Measurements from ENCODE around the gene GPC5.
A peak's percentile ranks its signal among the peaks of the same experiment; 100 is the strongest.
"Not testable (repeated sequence)": the region's sequence is repeated elsewhere in the genome, so short reads cannot be mapped to it uniquely, and the experiment has no call there.

Gene GPC5

DNA sequence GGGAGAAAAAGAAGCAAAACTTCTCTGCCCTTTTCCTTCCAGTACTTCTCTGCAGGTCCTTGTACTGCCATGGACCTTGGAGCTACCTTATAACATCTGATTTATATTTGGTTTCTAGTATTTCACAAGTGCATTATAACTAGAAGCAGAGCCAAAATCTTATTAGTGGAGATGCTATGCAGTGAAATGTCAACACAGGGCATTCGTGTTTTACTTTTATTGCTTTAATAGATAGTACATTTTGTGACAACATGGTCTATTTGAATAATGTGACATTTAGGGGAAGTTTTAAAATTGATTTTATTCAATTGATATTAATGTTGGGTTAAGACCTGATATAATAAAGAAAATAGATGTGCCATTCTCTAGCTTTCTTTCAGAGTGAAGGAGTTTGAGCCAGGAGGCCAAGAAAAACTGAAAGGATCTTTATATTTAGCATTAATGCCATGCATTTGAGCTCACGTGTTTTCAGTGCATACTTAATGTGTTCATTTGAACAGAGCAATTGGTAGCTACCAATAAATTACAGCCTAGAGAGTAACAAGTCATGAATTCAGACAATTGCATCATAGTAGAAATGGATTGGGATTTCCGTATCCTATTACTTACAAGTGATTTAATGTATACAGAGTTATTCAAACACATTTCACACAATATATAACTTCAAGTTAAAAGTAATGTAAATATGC lies 863.8 kb downstream of the GPC5 start:
- Histone ChIP-seq H3K4me3 (ENCODE audit: low read length) (no peak overlapping the region), H3K9me3 (ENCODE audit: insufficient read depth, low read length) (no peaks in the 10 kb centered on the region), H3K79me2 (ENCODE audit: low read length) (no peaks in the 10 kb centered on the region), H4K20me1 (ENCODE audit: insufficient read depth, low read length) (no peaks in the 10 kb centered on the region), H3K9ac (ENCODE audit: low read length) (no peak overlapping the region), H3K36me3 (replicated peaks; ENCODE audit: low read depth, low read length) (peaks cover 15% of the 10 kb centered on the region), H3K27me3 (ENCODE audit: low read depth, low read length) (no peaks in the 10 kb centered on the region), H3K4me1 (ENCODE audit: low read length) (peaks cover 35% of the 10 kb centered on the region), H3K27ac (ENCODE audit: low read length) (no peak overlapping the region), H2AFZ (ENCODE audit: low read depth, low read length) (no peak overlapping the region), H3K4me2 (ENCODE audit: low read length) (no peak overlapping the region)
- TF ChIP-seq EZH2phosphoT487 (IDR thresholded peaks at IDR 0.05; ENCODE audit: low read depth) = no peak
- TF ChIP-seq, protein P1, sequence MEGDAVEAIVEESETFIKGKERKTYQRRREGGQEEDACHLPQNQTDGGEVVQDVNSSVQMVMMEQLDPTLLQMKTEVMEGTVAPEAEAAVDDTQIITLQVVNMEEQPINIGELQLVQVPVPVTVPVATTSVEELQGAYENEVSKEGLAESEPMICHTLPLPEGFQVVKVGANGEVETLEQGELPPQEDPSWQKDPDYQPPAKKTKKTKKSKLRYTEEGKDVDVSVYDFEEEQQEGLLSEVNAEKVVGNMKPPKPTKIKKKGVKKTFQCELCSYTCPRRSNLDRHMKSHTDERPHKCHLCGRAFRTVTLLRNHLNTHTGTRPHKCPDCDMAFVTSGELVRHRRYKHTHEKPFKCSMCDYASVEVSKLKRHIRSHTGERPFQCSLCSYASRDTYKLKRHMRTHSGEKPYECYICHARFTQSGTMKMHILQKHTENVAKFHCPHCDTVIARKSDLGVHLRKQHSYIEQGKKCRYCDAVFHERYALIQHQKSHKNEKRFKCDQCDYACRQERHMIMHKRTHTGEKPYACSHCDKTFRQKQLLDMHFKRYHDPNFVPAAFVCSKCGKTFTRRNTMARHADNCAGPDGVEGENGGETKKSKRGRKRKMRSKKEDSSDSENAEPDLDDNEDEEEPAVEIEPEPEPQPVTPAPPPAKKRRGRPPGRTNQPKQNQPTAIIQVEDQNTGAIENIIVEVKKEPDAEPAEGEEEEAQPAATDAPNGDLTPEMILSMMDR (IDR thresholded peaks at IDR 0.05; ENCODE audit: low read depth, low read length) = no peak

DNA sequence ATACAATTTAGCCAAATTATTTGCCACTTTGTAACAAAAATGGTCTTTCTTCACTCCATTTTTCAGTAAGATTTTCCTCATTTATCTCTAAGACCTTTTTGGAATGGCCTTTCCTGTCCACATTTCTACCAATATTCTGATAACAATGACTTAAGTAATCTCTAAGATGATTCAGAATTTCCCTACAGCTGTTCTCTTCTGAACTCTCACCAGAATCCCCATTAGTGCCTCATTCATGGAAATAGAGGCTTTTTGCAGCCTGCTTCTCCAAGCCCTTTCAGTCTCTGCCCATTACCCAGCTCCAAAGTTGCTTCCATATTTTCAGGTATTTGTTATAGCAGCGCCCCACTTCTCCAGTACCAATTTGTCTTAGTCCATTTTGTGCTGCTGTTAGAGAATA lies 867.0 kb downstream of the GPC5 start:
- Histone ChIP-seq H4K20me1 (ENCODE audit: insufficient read depth, low read length) (no peaks in the 10 kb centered on the region), H3K4me1 (ENCODE audit: low read length) (peaks cover 10% of the 10 kb centered on the region), H2AFZ (ENCODE audit: low read depth, low read length) (peak overlapping the region; percentile 10), H3K9ac (ENCODE audit: low read length) (no peak overlapping the region), H3K27ac (ENCODE audit: low read length) (no peak overlapping the region), H3K4me2 (ENCODE audit: low read length) (no peak overlapping the region), H3K4me3 (ENCODE audit: low read length) (no peak overlapping the region), H3K36me3 (replicated peaks; ENCODE audit: low read depth, low read length) (peaks cover 15% of the 10 kb centered on the region), H3K9me3 (ENCODE audit: insufficient read depth, low read length) (no peaks in the 10 kb centered on the region), H3K27me3 (ENCODE audit: low read depth, low read length) (no peaks in the 10 kb centered on the region), H3K79me2 (ENCODE audit: low read length) (no peaks in the 10 kb centered on the region)
- TF ChIP-seq, protein P1 (IDR thresholded peaks at IDR 0.05; ENCODE audit: low read depth, low read length) = no peak
- no peak for TF ChIP-seq EZH2phosphoT487 (IDR thresholded peaks at IDR 0.05; ENCODE audit: low read depth)

DNA sequence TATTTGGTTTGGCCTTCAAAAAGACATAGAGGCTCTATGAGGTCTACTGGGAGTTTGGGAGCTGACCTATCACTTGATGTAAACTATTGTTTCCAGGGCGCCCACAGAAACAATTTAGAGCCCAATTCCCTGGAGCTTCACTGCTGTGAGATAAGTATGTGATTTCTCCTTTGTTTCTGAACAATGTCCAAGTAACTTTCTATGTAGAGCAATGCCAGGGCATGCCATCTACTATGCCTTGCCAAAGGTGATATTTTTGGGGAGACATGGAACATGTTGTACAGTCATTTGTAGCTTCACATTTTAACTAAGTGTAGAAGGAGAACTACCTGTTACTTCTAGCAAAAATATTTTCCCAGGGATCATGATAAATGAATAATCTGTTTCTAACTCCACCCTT lies 872.6 kb downstream of the GPC5 start:
- H4K20me1 ChIP-seq (ENCODE audit: insufficient read depth, low read length) = no peaks in the 10 kb centered on the region
- H3K4me2 ChIP-seq (ENCODE audit: low read length) = no peak overlapping the region
- no peak for TF ChIP-seq EZH2phosphoT487 (IDR thresholded peaks at IDR 0.05; ENCODE audit: low read depth)
- TF ChIP-seq, protein P1 (IDR thresholded peaks at IDR 0.05; ENCODE audit: low read depth, low read length) = no peak
- no peaks in the 10 kb centered on the region for H3K36me3 ChIP-seq (replicated peaks; ENCODE audit: low read depth, low read length)
- no peaks in the 10 kb centered on the region for H3K9me3 ChIP-seq (ENCODE audit: insufficient read depth, low read length)
- H3K4me3 ChIP-seq (ENCODE audit: low read length) = no peak overlapping the region
- no peak overlapping the region for H3K9ac ChIP-seq (ENCODE audit: low read length)
- no peak overlapping the region for H3K27ac ChIP-seq (ENCODE audit: low read length)
- H2AFZ ChIP-seq (ENCODE audit: low read depth, low read length) = no peak overlapping the region
- no peaks in the 10 kb centered on the region for H3K4me1 ChIP-seq (ENCODE audit: low read length)
- no peaks in the 10 kb centered on the region for H3K79me2 ChIP-seq (ENCODE audit: low read length)
- H3K27me3 ChIP-seq (ENCODE audit: low read depth, low read length) = no peaks in the 10 kb centered on the region

DNA sequence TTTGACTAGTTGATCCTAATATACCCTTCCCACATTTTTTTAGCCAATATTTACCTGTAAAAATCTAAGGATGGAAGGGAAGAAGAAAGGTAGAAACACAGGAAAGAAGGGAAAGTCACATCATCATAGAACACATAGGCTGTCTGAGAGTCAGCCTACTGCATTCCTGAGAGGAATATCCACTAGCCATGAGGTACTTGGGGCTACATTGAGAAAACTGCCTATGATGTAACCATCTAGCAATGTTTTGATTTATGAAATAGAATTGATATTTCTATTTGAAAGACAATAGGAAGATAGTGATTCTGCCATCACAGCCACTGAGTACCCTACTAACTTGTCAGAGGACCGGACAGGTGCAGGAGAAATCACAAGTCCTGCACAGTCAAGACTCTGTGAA lies 873.8 kb downstream of the GPC5 start:
- H3K4me1 ChIP-seq (ENCODE audit: low read length) = no peaks in the 10 kb centered on the region
- TF ChIP-seq, protein P1 (IDR thresholded peaks at IDR 0.05; ENCODE audit: low read depth, low read length) = no peak
- no peak for TF ChIP-seq EZH2phosphoT487 (IDR thresholded peaks at IDR 0.05; ENCODE audit: low read depth)

DNA sequence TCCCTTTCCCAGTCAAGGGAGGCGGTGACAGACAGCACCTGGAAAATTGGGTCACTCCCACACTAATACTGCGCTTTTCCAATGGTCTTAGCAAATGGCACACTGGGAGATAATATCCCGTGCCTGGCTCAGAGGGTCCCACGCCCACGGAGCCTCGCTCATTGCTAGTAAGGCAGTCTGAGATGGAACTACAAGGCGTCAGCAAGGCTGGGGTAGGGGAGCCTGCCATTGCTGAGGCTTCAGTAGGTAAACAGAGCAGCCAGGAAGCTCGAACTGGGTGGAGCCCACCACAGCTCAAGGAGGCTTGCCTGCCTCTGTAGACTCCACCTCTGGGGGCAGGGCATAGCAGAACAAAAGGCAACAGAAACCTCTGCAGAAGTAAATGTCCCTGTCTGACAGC lies 882.6 kb downstream of the GPC5 start:
- H3K4me2 ChIP-seq (ENCODE audit: low read length); H3K4me3 ChIP-seq (ENCODE audit: low read length); H3K79me2 ChIP-seq (ENCODE audit: low read length); H3K4me1 ChIP-seq (ENCODE audit: low read length); H3K36me3 ChIP-seq (replicated peaks; ENCODE audit: low read depth, low read length); H3K27me3 ChIP-seq (ENCODE audit: low read depth, low read length); H2AFZ ChIP-seq (ENCODE audit: low read depth, low read length); H3K9ac ChIP-seq (ENCODE audit: low read length); H3K9me3 ChIP-seq (ENCODE audit: insufficient read depth, low read length); H3K27ac ChIP-seq (ENCODE audit: low read length); H4K20me1 ChIP-seq (ENCODE audit: insufficient read depth, low read length): not testable (repeated sequence)

More for the DNA sequence above, 873.8 kb downstream of the GPC5 start:
- H3K9ac ChIP-seq (ENCODE audit: low read length) = no peak overlapping the region
- H3K27me3 ChIP-seq (ENCODE audit: low read depth, low read length) = no peaks in the 10 kb centered on the region
- no peak overlapping the region for H2AFZ ChIP-seq (ENCODE audit: low read depth, low read length)
- H3K79me2 ChIP-seq (ENCODE audit: low read length) = no peaks in the 10 kb centered on the region
- no peak overlapping the region for H3K4me3 ChIP-seq (ENCODE audit: low read length)
- no peak overlapping the region for H3K27ac ChIP-seq (ENCODE audit: low read length)
- no peaks in the 10 kb centered on the region for H3K36me3 ChIP-seq (replicated peaks; ENCODE audit: low read depth, low read length)
- H3K4me2 ChIP-seq (ENCODE audit: low read length) = no peak overlapping the region
- H4K20me1 ChIP-seq (ENCODE audit: insufficient read depth, low read length) = no peaks in the 10 kb centered on the region
- no peaks in the 10 kb centered on the region for H3K9me3 ChIP-seq (ENCODE audit: insufficient read depth, low read length)

DNA sequence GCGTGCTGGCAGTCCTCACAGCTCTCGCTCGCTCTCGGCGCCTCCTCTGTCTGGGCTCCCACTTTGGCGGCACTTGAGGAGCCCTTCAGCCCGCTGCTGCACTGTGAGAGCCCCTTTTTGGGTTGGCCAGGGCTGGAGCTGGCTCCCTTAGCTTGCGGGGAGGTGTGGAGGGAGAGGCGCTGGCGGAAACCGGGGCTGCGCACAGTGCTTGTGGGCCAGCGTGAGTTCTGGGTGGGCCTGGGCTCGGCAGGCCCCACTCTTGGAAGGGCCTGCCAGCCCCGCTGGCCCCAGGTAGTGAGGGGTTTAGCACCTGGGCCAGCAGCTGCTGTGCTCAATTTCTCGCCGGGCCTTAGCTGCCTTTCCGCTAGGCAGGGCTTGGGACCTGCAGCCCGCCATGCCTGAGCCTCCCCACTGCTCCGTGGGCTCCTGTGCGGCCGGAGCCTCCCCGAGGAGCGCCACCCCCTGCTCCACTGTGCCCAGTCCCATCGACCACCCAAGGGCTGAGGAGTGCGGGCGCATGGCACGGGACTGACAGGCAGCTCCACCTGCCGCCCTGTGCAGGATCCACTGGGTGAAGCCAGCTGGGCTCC lies 892.4 kb downstream of the GPC5 start:
- not testable (repeated sequence) for H3K36me3 ChIP-seq (replicated peaks; ENCODE audit: low read depth, low read length); H3K9ac ChIP-seq (ENCODE audit: low read length)

More for the DNA sequence above, 892.4 kb downstream of the GPC5 start:
- not testable (repeated sequence) for H3K79me2 ChIP-seq (ENCODE audit: low read length); H3K4me3 ChIP-seq (ENCODE audit: low read length); H2AFZ ChIP-seq (ENCODE audit: low read depth, low read length); H3K9me3 ChIP-seq (ENCODE audit: insufficient read depth, low read length); H3K27ac ChIP-seq (ENCODE audit: low read length); H3K4me1 ChIP-seq (ENCODE audit: low read length); H3K27me3 ChIP-seq (ENCODE audit: low read depth, low read length); H4K20me1 ChIP-seq (ENCODE audit: insufficient read depth, low read length); H3K4me2 ChIP-seq (ENCODE audit: low read length)

Data from OCI-LY3 (cell line).